Measurements from ENCODE around the gene WNK2.

WNK2 gene

DNA sequence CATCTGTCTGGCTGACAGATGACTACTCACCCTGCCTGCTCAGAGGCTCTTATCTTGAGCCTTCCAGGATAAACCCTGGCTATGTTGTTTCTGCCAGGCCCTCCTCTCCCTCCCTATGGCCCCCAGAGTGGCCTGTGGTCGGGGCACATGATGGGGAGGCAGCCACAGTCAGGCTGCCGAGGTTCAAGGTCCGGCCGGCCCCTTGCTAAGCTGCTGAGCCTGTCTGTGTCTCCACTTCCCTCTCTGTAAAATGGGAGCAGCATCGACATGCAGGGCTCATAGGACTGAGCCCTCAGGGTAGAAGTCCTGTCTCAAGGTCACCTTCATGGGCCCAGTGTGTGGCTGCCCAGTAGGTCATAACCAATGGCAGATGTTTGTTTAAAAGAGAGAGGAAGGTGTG, 28.5 kb downstream of the WNK2 start:
- DNase-seq (ENCODE audit: low read depth in 1 of 2, low spot score in 1 of 2) = no peak

DNA sequence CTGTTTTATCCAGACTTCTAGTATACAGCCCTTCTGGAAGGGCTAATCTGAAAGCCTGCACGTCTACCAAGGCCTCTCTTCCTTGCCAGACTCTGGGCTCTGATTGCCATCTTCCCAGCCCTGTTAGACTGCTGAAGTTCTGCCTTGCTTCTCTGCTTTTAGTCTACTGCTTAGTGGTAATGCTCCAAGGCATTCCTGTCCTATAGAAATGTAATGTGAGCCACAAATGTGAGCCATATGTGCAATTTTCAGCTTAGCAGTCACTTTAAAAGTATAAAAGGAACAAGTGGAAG, 32.1 kb downstream of the WNK2 start:
- no peak for DNase-seq (ENCODE audit: low read depth in 1 of 2, low spot score in 1 of 2)

DNA sequence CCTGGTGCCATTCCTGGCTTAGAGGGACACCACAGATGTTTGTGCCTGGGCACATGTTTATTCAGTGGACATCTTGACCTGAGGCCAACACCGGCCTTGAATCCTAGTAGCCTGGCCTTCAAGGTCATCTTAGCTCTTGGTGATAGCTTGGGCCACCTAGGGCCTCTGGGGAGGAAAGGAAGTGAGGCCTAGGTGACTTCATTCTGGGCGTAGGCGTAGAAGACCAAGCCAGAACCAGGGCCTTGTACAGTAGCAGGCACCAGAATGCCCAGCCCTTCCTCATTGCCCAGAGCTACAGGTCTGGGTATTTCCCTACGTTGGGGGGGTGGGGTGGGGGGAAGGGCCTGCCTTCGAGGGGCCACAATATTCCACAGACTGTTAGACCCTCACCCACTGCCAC, 33.8 kb downstream of the WNK2 start:
- DNase-seq (ENCODE audit: low read depth in 1 of 2, low spot score in 1 of 2) = no peak

DNA sequence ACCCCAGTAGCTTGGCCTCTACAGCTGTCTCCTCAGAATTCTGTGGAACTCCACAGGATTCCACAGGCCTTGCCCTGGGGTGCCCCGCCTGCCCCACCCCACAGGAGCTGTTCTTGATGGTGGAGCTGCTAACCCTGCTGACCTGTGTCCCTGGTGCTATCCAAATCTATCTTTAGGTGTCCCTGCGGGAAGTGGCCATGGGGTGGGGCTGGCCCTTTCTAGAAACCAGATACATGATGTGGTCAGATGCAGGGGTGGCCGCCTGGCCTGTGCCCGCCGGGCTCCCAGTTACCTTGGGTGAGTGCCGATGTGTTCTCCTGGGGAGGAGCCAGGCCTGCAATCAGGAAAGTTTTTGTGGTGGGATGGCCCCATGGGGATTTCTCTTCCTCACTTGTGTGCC, 34.2 kb downstream of the WNK2 start:
- DNase-seq (ENCODE audit: low read depth in 1 of 2, low spot score in 1 of 2) = no peak

DNA sequence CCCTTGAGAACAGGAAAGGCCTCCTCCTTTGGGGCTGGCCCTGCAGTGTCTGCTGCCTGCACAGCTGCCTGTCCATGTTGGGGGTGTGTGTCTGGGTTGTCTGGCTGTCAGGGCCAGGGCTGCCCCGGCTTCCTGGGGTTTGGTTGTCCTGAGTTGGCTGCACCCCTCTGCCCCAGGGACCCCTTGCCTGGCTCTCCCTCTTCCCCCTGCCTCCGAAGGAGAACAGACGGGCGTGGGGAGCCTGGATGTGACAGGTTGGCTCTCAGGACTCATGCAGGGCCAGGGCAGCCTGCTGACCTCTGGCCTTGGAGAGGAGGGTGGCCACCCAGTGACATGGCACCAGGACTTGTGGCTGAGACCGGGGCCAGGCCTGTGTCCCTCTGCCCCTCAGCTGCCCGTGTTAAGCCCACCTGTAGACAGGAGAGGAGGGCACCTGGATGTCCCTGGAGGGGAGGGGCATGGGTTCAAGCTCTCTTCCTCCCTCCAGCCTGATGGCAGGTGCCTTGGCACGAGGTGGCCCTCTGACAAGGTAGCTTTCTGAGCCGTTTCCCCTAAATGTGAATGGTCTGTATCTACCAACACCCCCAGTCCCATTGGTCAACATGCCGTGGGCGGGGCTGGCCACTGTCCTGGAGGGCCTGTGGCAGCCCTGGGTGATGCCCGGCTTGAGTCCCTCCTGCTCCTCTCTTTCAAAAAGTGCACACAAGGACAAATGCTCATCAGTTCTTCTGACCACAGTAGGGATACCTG, 34.9 kb downstream of the WNK2 start:
- no peak for DNase-seq (ENCODE audit: low read depth in 1 of 2, low spot score in 1 of 2)

DNA sequence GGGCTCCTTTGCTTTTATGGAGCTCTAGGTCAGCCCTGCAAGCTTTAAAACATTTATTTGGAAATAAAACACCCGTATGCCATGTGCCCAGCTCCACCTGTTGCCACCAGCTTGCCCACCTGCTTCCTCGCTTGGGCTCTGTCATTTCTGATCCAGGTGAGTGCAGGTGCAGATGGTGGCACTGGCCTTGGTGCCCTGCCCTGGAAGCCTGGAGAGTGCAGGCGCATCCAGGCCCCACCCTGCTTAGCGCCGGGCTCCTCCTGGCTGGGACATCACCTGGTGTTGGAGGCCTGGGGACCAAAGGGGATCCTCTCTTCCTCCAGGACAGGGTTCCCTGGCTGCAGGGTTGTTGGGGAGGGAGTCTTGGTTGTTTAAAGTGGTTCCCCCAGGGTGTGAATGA, 35.8 kb downstream of the WNK2 start:
- no peak for DNase-seq (ENCODE audit: low read depth in 1 of 2, low spot score in 1 of 2)

DNA sequence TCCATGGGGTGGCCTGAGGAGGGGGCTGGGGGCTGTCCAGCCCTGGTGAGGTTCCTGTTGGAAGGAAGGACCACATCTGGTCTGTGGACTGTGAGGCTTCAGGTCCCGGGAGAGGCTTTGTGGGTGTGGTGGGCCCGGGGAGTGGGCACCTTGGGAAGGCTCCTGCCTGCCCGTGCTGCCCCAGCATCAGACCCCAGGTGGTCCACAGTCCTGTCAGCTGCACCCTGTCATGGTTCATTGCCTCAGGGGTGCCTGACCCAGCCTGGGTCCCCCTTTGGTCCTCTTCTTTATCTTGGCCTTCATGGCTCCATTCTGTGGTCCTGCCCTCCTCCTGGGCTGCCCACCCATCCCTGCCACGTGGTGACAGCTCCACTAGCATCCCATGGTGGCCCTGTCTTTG, 36.7 kb downstream of the WNK2 start:
- no peak for DNase-seq (ENCODE audit: low read depth in 1 of 2, low spot score in 1 of 2)

DNA sequence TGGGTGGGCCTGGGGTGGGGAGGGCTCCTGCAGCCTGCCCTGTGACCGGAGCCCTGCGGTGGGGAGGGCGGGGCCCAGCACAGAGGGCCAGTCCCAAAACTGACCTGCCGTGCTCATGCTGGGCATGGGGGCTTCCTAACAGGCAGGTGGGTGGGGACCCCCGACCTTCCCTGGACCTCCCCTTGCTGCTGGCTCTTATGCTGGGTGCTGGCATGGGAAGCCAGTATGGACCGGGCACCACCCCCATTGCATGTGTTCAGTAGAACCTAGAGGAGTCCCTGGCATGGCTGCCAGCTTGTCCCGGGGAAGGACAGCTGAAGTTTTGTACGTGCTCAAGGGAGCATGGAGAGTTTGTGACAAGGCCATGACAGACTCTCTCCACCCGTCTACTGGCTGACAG, 37.1 kb downstream of the WNK2 start:
- DNase-seq (ENCODE audit: low read depth in 1 of 2, low spot score in 1 of 2) = no peak

DNA sequence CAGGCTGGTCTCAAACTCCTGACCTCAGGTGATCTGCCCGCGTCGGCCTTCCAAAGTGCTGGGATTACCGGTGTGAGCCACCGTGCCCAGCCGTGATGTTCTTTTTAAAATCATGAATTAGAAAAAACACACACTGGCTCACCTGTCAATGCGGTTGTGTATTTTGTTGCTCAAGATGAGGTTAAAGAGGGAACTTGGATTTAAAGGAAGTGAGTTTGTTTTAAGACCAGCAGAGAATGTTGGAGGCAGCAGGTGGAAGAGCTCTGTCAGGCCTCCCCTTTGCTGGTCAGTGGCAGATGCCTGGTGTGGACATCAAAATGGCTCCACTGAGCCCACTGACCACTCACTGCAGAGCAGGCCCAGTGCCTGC, 38.9 kb downstream of the WNK2 start:
- no peak for DNase-seq (ENCODE audit: low read depth in 1 of 2, low spot score in 1 of 2)

DNA sequence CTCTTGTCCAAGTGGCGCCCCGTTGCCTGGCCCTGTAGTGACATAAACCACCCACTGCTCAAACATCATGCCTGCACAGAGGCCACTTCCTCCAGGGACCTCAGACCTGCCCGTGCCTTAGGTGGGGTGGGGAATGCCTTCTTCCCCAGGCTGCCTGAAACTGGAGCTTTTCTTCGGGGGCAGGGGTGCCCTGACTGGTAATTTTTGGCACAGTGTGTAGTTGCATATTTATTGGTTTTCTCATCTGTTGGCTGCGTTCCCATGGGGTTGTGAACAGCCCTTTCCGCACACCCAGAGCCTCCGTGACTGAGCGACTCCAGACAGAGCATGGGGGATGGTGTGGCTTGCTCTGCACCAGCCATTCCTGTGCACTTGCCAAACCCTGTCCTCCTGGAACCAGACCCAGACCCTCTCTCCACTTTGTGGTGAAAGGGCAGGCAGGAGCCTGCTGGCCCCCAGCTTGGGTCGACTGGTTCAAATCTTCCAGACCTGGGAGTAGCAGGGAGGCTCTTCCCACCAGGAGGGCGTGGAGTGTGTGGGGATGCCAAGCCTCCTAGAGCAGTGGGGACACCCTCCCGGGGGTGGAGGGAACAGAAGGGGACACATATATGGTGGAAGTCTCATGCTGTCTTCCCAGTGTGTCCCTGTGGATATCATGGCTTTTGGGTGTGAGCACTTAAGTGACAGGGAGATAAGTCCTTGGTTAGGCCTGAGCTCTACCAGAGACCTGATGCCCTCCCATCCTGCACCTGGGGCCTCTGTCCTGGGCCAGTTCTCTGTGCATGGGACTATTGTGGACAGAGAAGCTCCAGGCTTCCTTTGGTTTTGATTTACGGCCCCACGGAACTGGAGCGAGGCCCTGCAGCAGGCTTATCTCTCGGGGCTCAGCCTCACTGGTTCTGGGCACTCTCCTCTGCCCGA, 39.6 kb downstream of the WNK2 start:
- DNase-seq (ENCODE audit: low read depth in 1 of 2, low spot score in 1 of 2) = no peak

DNA sequence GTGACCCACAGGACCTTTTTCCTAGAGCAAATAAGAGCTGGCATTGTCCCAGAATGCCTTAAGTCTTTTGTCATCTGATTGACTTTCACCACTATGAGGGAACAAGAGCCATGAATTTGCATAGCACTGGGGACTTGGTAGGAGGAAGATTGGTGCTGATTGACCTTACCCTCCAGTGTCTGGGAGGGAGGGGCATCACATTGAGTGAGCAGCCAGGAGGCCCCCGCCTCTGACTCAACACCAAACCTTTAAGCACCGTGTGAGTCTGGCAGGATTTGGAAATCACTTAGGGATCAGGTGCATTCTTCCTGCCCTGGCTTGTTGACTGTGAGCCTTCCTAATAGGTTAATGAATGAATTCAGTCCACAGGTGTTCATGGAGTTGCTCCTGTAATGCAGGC, 40.7 kb downstream of the WNK2 start:
- no peak for DNase-seq (ENCODE audit: low read depth in 1 of 2, low spot score in 1 of 2)

DNA sequence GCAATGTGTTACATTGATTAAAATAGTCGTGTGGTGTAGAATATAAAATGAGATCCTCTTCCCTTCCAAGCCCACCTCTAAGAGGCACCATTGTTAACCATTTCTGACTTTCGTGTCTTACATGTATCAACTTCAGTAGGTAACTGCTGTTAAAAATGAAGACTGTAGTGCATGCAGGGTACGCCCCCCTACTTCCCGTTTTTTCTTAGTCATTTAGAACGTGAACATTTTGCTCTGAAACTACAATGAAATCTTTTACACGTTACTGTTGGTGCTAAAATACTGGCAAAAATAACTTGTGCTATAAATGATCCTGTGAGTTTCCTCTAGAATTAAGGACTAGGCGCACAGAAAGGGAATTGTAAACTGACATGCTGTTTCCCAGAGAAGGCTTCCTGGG, 41.5 kb downstream of the WNK2 start:
- DNase-seq (ENCODE audit: low read depth in 1 of 2, low spot score in 1 of 2) = no peak

DNA sequence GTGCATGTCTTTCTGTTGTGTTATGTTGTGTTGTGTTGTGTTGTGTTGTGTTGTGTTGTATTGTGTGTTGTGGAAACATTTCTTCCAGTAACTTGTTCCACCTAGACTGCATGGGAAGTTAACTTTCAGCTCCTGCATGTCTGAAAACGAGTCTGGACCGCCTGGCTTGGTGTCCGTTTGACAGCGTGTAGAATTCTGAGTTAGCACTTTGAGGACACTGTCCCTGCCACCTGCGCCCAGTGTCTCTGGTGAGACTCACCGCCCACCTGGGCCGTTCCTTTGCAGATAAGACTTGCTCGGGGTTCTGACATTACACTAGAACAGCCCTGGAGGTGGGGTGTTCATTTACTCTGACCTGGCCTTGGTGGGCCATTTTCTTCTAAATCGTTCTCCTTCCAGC, 42.0 kb downstream of the WNK2 start:
- no peak for DNase-seq (ENCODE audit: low read depth in 1 of 2, low spot score in 1 of 2)

DNA sequence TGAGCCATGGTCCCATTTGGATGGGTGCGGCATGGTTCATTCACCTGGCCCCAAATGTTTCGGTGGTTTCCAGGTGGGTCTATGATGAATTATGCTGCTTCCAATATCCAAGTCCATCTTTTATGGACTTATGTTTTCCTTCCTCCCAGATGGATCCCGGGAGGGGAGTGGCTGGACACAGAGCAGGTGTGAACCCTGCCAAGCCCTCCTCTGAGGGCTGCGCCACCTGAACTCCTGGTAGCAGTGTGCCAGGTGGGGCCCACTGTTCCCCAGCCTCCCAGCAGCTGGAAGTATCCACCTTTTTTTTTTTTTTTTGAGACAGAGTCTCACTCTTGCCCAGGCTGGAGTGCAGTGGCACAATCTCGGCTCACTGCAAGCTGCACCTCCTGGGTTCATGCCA, 42.9 kb downstream of the WNK2 start:
- no peak for DNase-seq (ENCODE audit: low read depth in 1 of 2, low spot score in 1 of 2)

DNA sequence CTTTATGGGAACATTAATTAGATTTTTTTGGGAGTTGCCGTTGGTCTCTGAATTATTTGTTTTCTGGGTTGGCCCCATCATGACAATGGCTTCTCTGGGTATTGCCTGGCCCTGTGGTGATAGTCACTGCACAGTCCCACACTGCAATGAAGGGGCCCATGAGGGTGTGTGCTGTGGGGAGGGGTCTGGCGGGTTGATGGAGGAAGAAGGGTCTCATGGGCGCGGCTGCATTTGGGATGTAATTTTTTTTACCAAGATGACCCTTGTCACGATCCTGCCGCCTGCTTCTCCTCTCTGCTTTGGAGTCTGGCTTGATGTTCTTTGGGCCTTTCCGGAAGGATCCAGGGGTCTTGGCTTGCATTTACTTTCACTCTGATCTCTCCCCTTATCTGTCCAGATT, 44.1 kb downstream of the WNK2 start:
- no peak for DNase-seq (ENCODE audit: low read depth in 1 of 2, low spot score in 1 of 2)

DNA sequence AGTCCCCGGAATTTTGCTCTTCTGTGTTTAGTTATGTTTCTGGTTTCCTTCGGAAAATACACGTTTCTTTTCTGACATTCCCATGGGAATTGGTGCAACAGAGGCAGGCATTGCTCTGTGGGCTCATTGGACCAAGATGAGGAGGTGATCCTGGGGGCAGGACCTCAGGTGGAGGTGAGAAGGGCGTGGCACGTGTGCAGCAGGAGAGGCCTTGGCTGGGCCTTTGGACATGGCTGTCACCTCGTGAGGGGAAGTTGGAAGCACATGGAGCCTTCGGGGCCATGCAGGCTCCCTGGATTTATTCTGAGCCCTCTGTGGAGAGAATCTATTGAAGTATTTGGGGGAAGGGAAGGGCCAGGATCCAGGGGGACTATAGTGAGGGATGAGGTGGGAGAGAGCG, 44.5 kb downstream of the WNK2 start:
- DNase-seq (ENCODE audit: low read depth in 1 of 2, low spot score in 1 of 2) = no peak

DNA sequence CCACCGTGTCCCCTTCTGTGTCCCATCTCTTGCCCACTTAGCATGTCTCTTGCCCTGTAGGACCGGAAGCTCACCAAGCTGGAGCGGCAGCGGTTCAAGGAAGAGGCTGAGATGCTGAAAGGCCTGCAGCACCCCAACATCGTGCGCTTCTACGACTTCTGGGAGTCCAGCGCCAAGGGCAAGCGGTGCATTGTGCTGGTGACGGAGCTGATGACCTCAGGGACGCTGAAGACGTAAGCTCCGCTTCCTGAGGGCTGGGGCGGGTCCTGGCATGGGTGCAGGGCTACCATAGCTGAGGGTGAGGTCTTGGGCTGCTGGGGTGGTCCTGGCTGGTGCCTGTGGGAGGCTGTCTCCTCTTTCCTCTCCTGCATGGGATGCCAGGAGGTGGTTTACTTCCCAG, 45.7 kb downstream of the WNK2 start:
- DNase-seq (ENCODE audit: low read depth in 1 of 2, low spot score in 1 of 2) = no peak

DNA sequence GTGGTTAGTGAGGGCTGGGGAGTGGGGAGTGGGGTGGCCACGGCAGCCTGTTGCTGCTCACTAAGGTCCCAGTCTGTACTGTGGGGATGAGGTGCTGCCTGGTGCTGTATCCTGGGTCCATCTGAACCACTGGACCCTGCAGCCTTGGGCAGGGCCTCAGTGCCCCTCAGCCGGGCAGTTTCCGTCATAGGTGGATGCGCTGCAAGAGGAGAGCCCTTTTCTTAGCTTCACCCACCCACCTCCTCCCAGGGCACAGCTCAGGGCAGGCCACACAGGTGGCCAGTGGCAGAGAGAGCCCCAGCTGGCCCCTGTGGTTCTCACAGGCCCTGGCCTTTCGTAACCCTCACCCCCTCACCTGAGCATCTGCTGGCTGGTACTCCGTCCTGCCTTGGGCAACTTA, 46.2 kb downstream of the WNK2 start:
- no peak for DNase-seq (ENCODE audit: low read depth in 1 of 2, low spot score in 1 of 2)

DNA sequence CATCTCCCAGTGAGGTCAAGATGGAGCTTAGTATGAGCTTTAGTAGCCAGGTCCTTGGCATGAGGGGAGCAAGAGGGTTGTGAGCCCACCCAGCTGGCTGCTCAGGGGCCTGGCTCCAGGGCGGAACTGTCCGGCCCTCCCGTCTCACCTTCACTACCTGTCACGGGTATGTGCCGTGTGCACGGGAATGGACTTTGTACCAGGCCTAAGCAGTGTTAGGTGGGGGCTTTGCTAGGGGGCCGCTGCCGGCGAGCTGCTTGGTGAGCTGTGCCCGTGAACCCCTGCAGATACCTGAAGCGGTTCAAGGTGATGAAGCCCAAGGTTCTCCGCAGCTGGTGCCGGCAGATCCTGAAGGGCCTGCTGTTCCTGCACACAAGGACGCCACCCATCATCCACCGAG, 46.7 kb downstream of the WNK2 start:
- DNase-seq (ENCODE audit: low read depth in 1 of 2, low spot score in 1 of 2) = no peak

DNA sequence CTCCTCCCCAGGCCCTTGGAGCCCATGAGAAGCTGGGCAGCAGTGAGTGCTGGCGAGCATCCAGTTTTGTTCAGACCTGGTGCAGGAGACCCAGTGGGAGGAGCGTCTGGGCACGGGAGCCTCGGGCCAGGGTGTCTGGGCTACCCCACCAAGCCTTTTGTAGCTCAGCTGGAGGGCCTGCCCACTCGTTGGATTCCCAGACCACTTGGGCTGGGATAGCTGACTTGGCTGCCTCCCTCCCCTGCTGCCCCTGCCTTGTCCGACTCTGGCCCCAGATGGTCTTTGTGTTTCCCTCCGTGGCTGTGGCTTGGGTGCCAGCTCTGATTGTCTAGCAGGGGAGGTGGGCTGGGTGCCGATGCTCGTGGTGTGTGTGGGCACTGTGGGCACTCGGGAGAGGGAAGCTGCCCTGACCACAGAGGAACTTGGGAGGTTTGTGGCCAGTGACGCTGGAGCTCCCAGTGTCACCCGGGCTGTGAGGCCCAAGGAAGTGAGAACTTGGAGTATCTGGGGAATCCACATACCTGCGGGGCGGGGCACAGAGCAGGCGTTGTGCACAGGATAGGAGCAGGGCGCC, 47.3 kb downstream of the WNK2 start:
- DNase-seq (ENCODE audit: low read depth in 1 of 2, low spot score in 1 of 2) = no peak

DNA sequence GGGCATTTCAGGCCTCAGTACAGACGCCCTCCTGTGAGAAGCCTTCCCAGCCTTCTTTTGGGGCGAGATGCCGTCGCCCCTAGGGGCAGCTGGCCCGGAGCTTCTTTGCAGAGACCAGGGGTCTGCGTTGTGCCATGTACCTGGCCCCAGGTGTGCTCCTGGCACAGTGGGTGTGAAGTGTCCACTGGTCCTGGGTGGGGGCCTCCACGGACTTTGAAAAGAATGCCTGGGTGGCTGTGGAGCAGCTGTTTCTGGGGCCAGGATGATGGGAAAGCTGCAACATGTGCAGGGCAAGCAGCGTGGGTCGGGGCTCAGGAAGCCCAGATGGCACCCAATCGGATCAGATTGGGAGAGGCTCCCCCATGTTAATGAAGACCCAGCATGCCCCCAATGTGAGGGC, 47.8 kb downstream of the WNK2 start:
- no peak for DNase-seq (ENCODE audit: low read depth in 1 of 2, low spot score in 1 of 2)

DNA sequence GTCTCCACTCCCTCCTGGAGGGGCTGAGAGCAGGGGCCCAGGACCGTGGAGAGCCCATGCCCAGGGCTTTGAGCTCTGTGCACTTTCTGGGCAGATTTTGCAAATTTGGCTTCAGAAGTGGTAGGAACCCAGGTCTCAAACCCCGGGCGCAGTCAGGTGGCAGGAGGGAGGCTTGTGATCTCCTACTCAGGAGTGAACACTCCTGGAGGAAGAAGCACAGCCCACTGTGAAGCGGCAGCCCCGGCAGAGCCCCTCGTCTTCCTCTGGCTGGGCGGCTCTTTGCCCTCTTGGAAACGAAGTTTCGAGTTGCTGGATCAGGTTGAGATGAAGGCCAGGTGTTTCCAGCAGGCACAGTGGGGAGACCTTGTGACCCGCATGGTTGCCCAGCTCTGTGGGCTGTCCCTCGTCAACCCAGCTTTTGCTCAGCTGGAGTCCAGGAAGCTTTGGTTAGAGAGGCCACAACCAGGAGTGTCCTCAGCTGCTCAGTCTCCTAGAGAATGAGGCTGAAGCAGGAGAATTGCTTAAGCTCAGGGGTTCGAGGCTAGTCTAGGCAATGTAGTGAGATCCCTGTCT, 48.5 kb downstream of the WNK2 start:
- no peak for DNase-seq (ENCODE audit: low read depth in 1 of 2, low spot score in 1 of 2)

Data from activated T-helper 1 cell treated with anti-CD3 and anti-CD28 coated beads, Interleukin-2, amount 50 U/mL, for 16 hours (primary cell).